GM12878 (cell line): Measurements from ENCODE around the gene MLKL.

ENCODE experiments used
- CEBPB ChIP-seq, 2 experiments: fragments of 150-350 bp in 1 of 2; IDR thresholded peaks; 2 replicates each; pipeline ENCODE4 v1.6.1; 2012 to 2014; ENCODE audit warnings: low read depth in 2 of 2, low read length in 2 of 2, borderline replicate concordance in 1 of 2, inconsistent platforms in 1 of 2
- FOXM1 ChIP-seq: IDR thresholded peaks from 2 replicates; pipeline ENCODE4 v1.6.1; 2012; ENCODE audit warnings: low read depth, mild to moderate bottlenecking, inconsistent platforms, low read length, moderate library complexity
- NRF1 ChIP-seq: conservative IDR thresholded peaks from 2 replicates; pipeline ENCODE4 v1.6.1; 2011; ENCODE audit warnings: mild to moderate bottlenecking, low read depth, low read length, improper control_type of control experiment
- RCOR1 ChIP-seq: conservative IDR thresholded peaks from 2 replicates; pipeline ENCODE4 v1.6.1; 2012; ENCODE audit warnings: low read depth, low read length, improper control_type of control experiment

DNA sequence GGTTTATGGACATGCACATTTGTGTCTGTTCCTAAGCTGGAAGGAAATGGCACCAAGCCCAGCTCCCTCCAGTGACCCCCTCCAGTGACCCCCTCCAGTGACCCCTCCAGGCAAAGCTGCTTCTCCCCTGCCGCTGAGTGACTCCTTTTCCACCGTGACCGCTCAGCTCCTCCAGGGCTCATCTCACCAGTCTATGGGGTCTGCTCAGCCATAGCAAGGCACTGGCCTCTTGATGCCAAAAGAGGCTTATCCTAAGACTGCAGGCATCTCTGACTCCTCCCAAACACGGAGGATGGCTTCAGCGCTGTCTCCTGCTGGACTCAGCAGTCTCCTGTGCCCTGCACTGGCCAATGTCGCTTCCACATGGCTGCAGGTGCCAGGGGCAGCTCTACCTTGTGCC lies 38.6 kb upstream of the MLKL start:
- TF ChIP-seq FOXM1 (no peak), RCOR1 (no peak), CEBPB (IDR thresholded peaks at IDR 0.05; ENCODE audit: borderline replicate concordance in 1 of 2, low read depth in 2 of 2, low read length in 2 of 2) (no peak), NRF1 (no peak)
